Liver (tissue), 9 donors: ENCODE measurements around the gene GMCL1. TPM values are rescaled to one million over a fixed set of nuclear protein-coding genes. Genes with fewer than 3 reads are reported as not detected.

Experiments
- DNase-seq: peaks from one replicate; pipeline ENCODE4 v3.0.0-alpha.2; 2017; ENCODE audit warnings: low spot score
- H3K27ac ChIP-seq, 2 donors: one replicate each; pipeline ENCODE4 v1.7.0; 2013; ENCODE audit warnings: inconsistent platforms in 2 of 2, low read length in 2 of 2, control low read depth in 1 of 2, low read depth in 1 of 2, mild to moderate bottlenecking in 1 of 2
- H3K27me3 ChIP-seq, 4 donors: one replicate each; pipeline versions ENCODE4 v1.6.1 to v1.7.0; 2013; ENCODE audit warnings: low read length in 3 of 4, inconsistent platforms in 1 of 4, mild to moderate bottlenecking in 1 of 4, moderate library complexity in 1 of 4; ENCODE audit not compliant: control insufficient read depth in 4 of 4, insufficient read depth in 4 of 4
- H3K36me3 ChIP-seq, 4 donors: one replicate each; pipeline versions ENCODE4 v1.6.1 to v1.7.0; 2013; ENCODE audit warnings: low read length in 3 of 4, mild to moderate bottlenecking in 3 of 4, low read depth in 1 of 4, moderate library complexity in 1 of 4; ENCODE audit not compliant: control insufficient read depth in 4 of 4, insufficient read depth in 3 of 4
- H3K4me1 ChIP-seq, 4 donors: one replicate each; pipeline versions ENCODE4 v1.6.1 to v1.7.0; 2013; ENCODE audit warnings: low read length in 3 of 4, mild to moderate bottlenecking in 3 of 4, moderate library complexity in 1 of 4; ENCODE audit not compliant: control insufficient read depth in 4 of 4, insufficient read depth in 4 of 4
- H3K4me3 ChIP-seq, 3 donors: one replicate each; pipeline versions ENCODE4 v1.6.1 to v1.7.0; 2013; ENCODE audit warnings: low read length in 3 of 3, control low read depth in 1 of 3, low read depth in 1 of 3, mild to moderate bottlenecking in 1 of 3
- H3K9ac ChIP-seq, 2 donors: one replicate each; pipeline ENCODE4 v1.7.0; 2013; ENCODE audit warnings: low read length in 2 of 2, mild to moderate bottlenecking in 2 of 2, moderate library complexity in 2 of 2, control low read depth in 1 of 2, low read depth in 1 of 2
- H3K9me3 ChIP-seq, 4 donors: one replicate each; pipeline versions ENCODE4 v1.6.1 to v1.7.0; 2013; ENCODE audit warnings: low read length in 3 of 4; ENCODE audit not compliant: control insufficient read depth in 4 of 4
- EGR1 ChIP-seq, 2 donors: IDR thresholded peaks; 2 replicates each; pipeline ENCODE4 v1.6.1; 2016 to 2018; ENCODE audit warnings: antibody characterized with exemption in 2 of 2, low read depth in 2 of 2
- FOXA1 ChIP-seq: IDR thresholded peaks from 2 replicates; pipeline ENCODE4 v1.6.1; 2016; ENCODE audit warnings: antibody characterized with exemption
- FOXA2 ChIP-seq: IDR thresholded peaks from 2 replicates; pipeline ENCODE4 v1.6.1; 2016; ENCODE audit warnings: antibody characterized with exemption
- GABPA ChIP-seq, 2 donors: IDR thresholded peaks in 1 of 2; conservative IDR thresholded peaks in 1 of 2; 2 replicates each; pipeline ENCODE4 v1.6.1; 2016; ENCODE audit warnings: antibody characterized with exemption in 2 of 2, mild to moderate bottlenecking in 1 of 2, moderate library complexity in 1 of 2
- HNF4A ChIP-seq, 2 donors: conservative IDR thresholded peaks; 2 replicates each; pipeline ENCODE4 v1.6.1; 2016; ENCODE audit warnings: antibody characterized with exemption in 2 of 2, mild to moderate bottlenecking in 2 of 2
- HNF4G ChIP-seq: IDR thresholded peaks from 2 replicates; pipeline ENCODE4 v1.6.1; 2016; ENCODE audit warnings: antibody characterized with exemption
- JUND ChIP-seq, 2 donors: IDR thresholded peaks; 2 replicates each; pipeline ENCODE4 v1.6.1; 2016; ENCODE audit warnings: antibody characterized with exemption in 2 of 2
- NR2F2 ChIP-seq: IDR thresholded peaks from 2 replicates; pipeline ENCODE4 v1.6.1; 2016; ENCODE audit warnings: antibody characterized with exemption
- RAD21 ChIP-seq, 2 donors: IDR thresholded peaks; 2 replicates each; pipeline ENCODE4 v1.6.1; 2016; ENCODE audit warnings: antibody characterized with exemption in 2 of 2, mild to moderate bottlenecking in 2 of 2
- RXRA ChIP-seq, 2 donors: IDR thresholded peaks; 2 replicates each; pipeline ENCODE4 v1.6.1; 2017 to 2018; ENCODE audit warnings: antibody characterized with exemption in 2 of 2, mild to moderate bottlenecking in 1 of 2
- SP1 ChIP-seq: IDR thresholded peaks from 2 replicates; pipeline ENCODE4 v1.6.1; 2018; ENCODE audit warnings: antibody characterized with exemption, mild to moderate bottlenecking
- TAF1 ChIP-seq: conservative IDR thresholded peaks from 2 replicates; pipeline ENCODE4 v1.6.1; 2016; ENCODE audit warnings: antibody characterized with exemption, mild to moderate bottlenecking
- YY1 ChIP-seq: IDR thresholded peaks from 2 replicates; pipeline ENCODE4 v1.6.1; 2016; ENCODE audit warnings: antibody characterized with exemption, mild to moderate bottlenecking
- WGBS: extraction: QIAGEN DNeasy Blood & Tissue Kit; methylation state at CpG from one replicate; pipeline ENCODE4 v1.1.7; 2013; 5-methylcytosine and 5-hydroxymethylcytosine counted together
- polyA plus RNA-seq, 2 donors: library from polyadenylated mRNA; stranded (reverse) in 1 of 2; unstranded in 1 of 2; fragments of 200-250 nt in 1 of 2; fragments of >200 nt in 1 of 2; fragmentation: Nextera tagmentation in 1 of 2; extraction: Ambion mirVana in 1 of 2; gene quantifications; one replicate each; pipeline versions ENCODE4 v1.2.1 to v1.2.3, GENCODE V29; 2013 to 2015
- total RNA-seq, 2 donors: library from RNA; depleted of rRNA; stranded (reverse); fragments of >200 nt; gene quantifications; one replicate each; pipeline ENCODE4 v1.2.3, GENCODE V29; 2014
- TF ChIP-seq, protein P1 (sequence below): fragments of 150-350 bp; IDR thresholded peaks from 2 replicates; pipeline ENCODE4 v1.5.1; 2017; ENCODE audit warnings: improper control_type of control experiment, low read depth, low read length; ENCODE audit not compliant: missing input control
- TF ChIP-seq, protein P2 (sequence below): IDR thresholded peaks from 2 replicates; pipeline ENCODE4 v1.6.1; 2016; ENCODE audit warnings: antibody characterized with exemption
- TF ChIP-seq, protein P3 (sequence below): IDR thresholded peaks from 2 replicates; pipeline ENCODE4 v1.6.1; 2016; ENCODE audit warnings: antibody characterized with exemption, mild to moderate bottlenecking
- TF ChIP-seq, protein P4 (sequence below): IDR thresholded peaks from 2 replicates; pipeline ENCODE4 v1.6.1; 2016; ENCODE audit warnings: antibody characterized with exemption
- TF ChIP-seq, protein P5 (sequence below): IDR thresholded peaks from 2 replicates; pipeline ENCODE4 v1.6.1; 2016; ENCODE audit warnings: antibody characterized with exemption
- donor health status: healthy.
- donor health status: healthy.
- donor health status: healthy.
- donor health status: healthy.
- donor health status: healthy.

The GMCL1 gene
- total and polyA plus RNA-seq, 4 donors = 5.0 to 11.2 (median 7.0) TPM

DNA sequence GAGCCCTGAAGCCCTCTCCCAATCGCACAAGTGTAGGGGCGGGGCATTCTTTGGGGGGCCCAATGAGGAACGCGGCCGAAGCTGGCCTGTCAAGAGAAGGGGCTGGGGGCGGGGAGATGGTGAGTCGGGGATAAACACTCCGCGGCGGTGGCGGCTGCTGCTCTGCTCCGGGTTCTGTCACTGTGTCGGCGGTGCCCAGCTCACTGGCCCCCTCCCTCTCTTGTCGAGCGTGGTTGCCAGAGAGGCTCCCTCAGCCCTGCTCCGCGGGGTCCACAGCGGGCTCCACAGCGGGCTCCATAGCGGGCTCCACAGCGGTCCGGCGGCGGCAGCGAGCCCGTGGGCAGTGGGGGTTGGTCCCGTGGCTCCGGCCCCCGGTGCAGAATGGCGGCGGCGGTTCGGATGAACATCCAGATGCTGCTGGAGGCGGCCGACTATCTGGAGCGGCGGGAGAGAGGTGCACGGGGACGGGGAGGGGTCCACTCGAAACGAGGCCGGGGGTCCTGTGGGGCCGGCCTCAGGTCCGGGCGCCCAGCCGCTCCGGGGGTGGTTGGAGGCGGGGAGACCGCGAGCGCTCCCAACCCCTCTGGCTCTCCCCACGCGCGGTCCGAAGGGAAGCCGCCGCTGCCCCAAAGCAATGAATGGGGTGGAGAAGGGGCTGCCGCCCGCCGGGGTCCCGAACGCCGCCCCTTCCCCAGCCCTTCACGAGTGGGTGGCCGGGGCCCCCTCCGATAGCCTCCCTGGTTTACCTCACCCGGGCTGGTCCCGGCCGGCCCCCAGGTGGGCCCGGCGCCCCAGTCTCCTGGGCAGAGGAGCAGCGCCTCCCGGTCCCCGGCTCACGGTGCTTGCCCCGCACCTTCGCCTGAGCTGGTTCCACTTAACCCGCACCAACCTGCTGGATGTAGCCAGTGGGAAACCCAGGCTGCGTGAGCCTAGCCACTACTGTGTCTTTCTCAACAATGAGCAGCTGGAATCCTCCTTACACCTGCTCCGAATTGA is 85.8 kb downstream of the GMCL1 start, which contains the start of gene MXD1:
Gene MXD1 (plus strand): TSS at position 160 of the 996 bp plus-strand sequence. CDS start 222 bp downstream, at position 382.
- H3K9ac ChIP-seq = peak within 1 kb of the TSS; percentile 83 to 95
- H3K4me1 ChIP-seq = peaks cover 0 to 8% (median 4%) of the 10 kb centered on the region in 4 donors
- peak; percentile 49 for DNase-seq
- no peak for TF ChIP-seq HNF4A (conservative IDR thresholded peaks at IDR 0.05)
- peak; percentile 88 for TF ChIP-seq TAF1
- TF ChIP-seq, protein P1, sequence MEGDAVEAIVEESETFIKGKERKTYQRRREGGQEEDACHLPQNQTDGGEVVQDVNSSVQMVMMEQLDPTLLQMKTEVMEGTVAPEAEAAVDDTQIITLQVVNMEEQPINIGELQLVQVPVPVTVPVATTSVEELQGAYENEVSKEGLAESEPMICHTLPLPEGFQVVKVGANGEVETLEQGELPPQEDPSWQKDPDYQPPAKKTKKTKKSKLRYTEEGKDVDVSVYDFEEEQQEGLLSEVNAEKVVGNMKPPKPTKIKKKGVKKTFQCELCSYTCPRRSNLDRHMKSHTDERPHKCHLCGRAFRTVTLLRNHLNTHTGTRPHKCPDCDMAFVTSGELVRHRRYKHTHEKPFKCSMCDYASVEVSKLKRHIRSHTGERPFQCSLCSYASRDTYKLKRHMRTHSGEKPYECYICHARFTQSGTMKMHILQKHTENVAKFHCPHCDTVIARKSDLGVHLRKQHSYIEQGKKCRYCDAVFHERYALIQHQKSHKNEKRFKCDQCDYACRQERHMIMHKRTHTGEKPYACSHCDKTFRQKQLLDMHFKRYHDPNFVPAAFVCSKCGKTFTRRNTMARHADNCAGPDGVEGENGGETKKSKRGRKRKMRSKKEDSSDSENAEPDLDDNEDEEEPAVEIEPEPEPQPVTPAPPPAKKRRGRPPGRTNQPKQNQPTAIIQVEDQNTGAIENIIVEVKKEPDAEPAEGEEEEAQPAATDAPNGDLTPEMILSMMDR = no peak
- peak; percentile 45 for TF ChIP-seq YY1
- TF ChIP-seq, protein P2, sequence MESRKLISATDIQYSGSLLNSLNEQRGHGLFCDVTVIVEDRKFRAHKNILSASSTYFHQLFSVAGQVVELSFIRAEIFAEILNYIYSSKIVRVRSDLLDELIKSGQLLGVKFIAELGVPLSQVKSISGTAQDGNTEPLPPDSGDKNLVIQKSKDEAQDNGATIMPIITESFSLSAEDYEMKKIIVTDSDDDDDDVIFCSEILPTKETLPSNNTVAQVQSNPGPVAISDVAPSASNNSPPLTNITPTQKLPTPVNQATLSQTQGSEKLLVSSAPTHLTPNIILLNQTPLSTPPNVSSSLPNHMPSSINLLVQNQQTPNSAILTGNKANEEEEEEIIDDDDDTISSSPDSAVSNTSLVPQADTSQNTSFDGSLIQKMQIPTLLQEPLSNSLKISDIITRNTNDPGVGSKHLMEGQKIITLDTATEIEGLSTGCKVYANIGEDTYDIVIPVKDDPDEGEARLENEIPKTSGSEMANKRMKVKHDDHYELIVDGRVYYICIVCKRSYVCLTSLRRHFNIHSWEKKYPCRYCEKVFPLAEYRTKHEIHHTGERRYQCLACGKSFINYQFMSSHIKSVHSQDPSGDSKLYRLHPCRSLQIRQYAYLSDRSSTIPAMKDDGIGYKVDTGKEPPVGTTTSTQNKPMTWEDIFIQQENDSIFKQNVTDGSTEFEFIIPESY = peak; percentile 5
- TF ChIP-seq HNF4G = no peak
- no peak for TF ChIP-seq NR2F2
- no peak for TF ChIP-seq EGR1 (IDR thresholded peaks at IDR 0.05; ENCODE audit: low read depth in 2 of 2)
- TF ChIP-seq FOXA2 = no peak
- no peak for TF ChIP-seq RXRA (IDR thresholded peaks at IDR 0.05)
- TF ChIP-seq RAD21 (IDR thresholded peaks at IDR 0.05) = peak in 1 of 2 donors; percentile 24
- TF ChIP-seq, protein P3, sequence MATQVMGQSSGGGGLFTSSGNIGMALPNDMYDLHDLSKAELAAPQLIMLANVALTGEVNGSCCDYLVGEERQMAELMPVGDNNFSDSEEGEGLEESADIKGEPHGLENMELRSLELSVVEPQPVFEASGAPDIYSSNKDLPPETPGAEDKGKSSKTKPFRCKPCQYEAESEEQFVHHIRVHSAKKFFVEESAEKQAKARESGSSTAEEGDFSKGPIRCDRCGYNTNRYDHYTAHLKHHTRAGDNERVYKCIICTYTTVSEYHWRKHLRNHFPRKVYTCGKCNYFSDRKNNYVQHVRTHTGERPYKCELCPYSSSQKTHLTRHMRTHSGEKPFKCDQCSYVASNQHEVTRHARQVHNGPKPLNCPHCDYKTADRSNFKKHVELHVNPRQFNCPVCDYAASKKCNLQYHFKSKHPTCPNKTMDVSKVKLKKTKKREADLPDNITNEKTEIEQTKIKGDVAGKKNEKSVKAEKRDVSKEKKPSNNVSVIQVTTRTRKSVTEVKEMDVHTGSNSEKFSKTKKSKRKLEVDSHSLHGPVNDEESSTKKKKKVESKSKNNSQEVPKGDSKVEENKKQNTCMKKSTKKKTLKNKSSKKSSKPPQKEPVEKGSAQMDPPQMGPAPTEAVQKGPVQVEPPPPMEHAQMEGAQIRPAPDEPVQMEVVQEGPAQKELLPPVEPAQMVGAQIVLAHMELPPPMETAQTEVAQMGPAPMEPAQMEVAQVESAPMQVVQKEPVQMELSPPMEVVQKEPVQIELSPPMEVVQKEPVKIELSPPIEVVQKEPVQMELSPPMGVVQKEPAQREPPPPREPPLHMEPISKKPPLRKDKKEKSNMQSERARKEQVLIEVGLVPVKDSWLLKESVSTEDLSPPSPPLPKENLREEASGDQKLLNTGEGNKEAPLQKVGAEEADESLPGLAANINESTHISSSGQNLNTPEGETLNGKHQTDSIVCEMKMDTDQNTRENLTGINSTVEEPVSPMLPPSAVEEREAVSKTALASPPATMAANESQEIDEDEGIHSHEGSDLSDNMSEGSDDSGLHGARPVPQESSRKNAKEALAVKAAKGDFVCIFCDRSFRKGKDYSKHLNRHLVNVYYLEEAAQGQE = peak; percentile 69
- TF ChIP-seq GABPA (IDR thresholded peaks at IDR 0.05 in 1 of 2, conservative IDR thresholded peaks at IDR 0.05 in 1 of 2) = no peak
- no peak for TF ChIP-seq FOXA1
- TF ChIP-seq, protein P4, sequence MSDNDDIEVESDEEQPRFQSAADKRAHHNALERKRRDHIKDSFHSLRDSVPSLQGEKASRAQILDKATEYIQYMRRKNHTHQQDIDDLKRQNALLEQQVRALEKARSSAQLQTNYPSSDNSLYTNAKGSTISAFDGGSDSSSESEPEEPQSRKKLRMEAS = no peak
- no peak for TF ChIP-seq JUND (IDR thresholded peaks at IDR 0.05)
- peak; percentile 14 for TF ChIP-seq SP1
- TF ChIP-seq, protein P5, sequence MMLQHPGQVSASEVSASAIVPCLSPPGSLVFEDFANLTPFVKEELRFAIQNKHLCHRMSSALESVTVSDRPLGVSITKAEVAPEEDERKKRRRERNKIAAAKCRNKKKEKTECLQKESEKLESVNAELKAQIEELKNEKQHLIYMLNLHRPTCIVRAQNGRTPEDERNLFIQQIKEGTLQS = no peak
- H3K36me3 ChIP-seq = peaks cover 0 to 8% (median 2%) of the 10 kb centered on the region in 4 donors
- H3K9me3 ChIP-seq = no peaks in the 10 kb centered on the region
- under 1% methylated on average over 81 of the region's 81 CpGs for WGBS
- H3K27me3 ChIP-seq = no peaks in the 10 kb centered on the region
- H3K4me3 ChIP-seq = peak within 1 kb of the TSS; percentile 66 to 94 (median 71)
- H3K27ac ChIP-seq = peak within 1 kb of the TSS; percentile 99 to 100
